Measurements from ENCODE around the gene HPCAL1.

HPCAL1 gene

GRCh38 chr2:10462178-10463083 is 159.7 kb downstream of the HPCAL1 start:
- no peak for DNase-seq (ENCODE audit: low read depth, low spot score)

GRCh38 chr2:10465910-10466309 is 163.2 kb downstream of the HPCAL1 start:
- DNase-seq (ENCODE audit: low read depth, low spot score) = no peak

GRCh38 chr2:10466801-10467200 is 164.1 kb downstream of the HPCAL1 start:
- no peak for DNase-seq (ENCODE audit: low read depth, low spot score)

GRCh38 chr2:10467401-10467800 is 164.7 kb downstream of the HPCAL1 start:
- DNase-seq (ENCODE audit: low read depth, low spot score) = no peak

GRCh38 chr2:10469301-10469700 is 166.6 kb downstream of the HPCAL1 start:
- no peak for DNase-seq (ENCODE audit: low read depth, low spot score)

GRCh38 chr2:10469955-10470608 is 167.4 kb downstream of the HPCAL1 start:
- no peak for DNase-seq (ENCODE audit: low read depth, low spot score)

- DNase-seq (ENCODE audit: low read depth, low spot score) = no peak
These were observed 168.4 kb downstream of the HPCAL1 start for GRCh38 chr2:10471046-10471571.

- no peak for DNase-seq (ENCODE audit: low read depth, low spot score)
These were observed 169.3 kb downstream of the HPCAL1 start for GRCh38 chr2:10471955-10472354.

GRCh38 chr2:10473121-10473756 is 170.5 kb downstream of the HPCAL1 start:
- DNase-seq (ENCODE audit: low read depth, low spot score) = no peak

- no peak for DNase-seq (ENCODE audit: low read depth, low spot score)
These were observed 172.6 kb downstream of the HPCAL1 start for GRCh38 chr2:10475221-10475722.

GRCh38 chr2:10475811-10476660 is 173.3 kb downstream of the HPCAL1 start:
- DNase-seq (ENCODE audit: low read depth, low spot score) = no peak

- DNase-seq (ENCODE audit: low read depth, low spot score) = no peak
These were observed 174.2 kb downstream of the HPCAL1 start for GRCh38 chr2:10476723-10477442.

Measured in activated naive CD8-positive, alpha-beta T cell treated with anti-CD3 and anti-CD28 coated beads, Interleukin-2, amount 50 U/mL, for 16 hours (primary cell).